ENCODE data around the gene FARP2. TPM values are rescaled to one million over a fixed set of nuclear protein-coding genes. Genes with fewer than 3 reads are reported as not detected.

Gene FARP2
- total and polyA plus RNA-seq, 2 experiments from 2014 or later = 16.0 to 22.6 TPM

DNA sequence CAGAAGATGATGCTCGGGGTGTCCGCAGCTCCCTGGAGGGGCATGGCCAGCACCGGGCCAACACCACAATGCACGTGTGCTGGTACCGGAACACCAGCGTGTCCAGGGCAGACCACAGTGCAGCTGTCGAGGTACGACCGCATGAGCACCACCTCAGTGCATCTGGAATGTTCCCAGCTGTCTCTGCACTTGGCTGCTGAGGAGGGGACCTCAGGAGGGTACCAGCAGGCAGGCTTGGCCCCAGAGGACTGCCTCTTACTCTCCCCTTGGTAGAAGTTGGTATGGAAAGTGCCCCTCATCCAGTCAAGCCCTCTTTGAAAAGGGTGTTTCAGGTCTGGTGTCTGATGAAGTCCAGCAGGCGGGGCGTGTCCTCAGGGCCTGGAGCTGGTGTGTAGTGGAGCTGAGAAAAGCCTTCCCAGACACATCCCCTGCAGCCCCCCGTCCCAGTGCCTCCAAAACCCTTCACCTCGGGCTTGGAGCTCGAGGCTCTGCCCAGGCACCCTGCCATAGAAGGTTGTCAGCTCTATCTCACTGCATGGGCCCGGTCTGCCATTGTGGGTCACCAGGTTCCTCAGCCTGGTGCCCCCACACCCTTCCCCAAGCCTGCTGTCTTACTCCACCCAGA, 135.6 kb downstream of the FARP2 start (continued):
- TF ChIP-seq, protein P1, sequence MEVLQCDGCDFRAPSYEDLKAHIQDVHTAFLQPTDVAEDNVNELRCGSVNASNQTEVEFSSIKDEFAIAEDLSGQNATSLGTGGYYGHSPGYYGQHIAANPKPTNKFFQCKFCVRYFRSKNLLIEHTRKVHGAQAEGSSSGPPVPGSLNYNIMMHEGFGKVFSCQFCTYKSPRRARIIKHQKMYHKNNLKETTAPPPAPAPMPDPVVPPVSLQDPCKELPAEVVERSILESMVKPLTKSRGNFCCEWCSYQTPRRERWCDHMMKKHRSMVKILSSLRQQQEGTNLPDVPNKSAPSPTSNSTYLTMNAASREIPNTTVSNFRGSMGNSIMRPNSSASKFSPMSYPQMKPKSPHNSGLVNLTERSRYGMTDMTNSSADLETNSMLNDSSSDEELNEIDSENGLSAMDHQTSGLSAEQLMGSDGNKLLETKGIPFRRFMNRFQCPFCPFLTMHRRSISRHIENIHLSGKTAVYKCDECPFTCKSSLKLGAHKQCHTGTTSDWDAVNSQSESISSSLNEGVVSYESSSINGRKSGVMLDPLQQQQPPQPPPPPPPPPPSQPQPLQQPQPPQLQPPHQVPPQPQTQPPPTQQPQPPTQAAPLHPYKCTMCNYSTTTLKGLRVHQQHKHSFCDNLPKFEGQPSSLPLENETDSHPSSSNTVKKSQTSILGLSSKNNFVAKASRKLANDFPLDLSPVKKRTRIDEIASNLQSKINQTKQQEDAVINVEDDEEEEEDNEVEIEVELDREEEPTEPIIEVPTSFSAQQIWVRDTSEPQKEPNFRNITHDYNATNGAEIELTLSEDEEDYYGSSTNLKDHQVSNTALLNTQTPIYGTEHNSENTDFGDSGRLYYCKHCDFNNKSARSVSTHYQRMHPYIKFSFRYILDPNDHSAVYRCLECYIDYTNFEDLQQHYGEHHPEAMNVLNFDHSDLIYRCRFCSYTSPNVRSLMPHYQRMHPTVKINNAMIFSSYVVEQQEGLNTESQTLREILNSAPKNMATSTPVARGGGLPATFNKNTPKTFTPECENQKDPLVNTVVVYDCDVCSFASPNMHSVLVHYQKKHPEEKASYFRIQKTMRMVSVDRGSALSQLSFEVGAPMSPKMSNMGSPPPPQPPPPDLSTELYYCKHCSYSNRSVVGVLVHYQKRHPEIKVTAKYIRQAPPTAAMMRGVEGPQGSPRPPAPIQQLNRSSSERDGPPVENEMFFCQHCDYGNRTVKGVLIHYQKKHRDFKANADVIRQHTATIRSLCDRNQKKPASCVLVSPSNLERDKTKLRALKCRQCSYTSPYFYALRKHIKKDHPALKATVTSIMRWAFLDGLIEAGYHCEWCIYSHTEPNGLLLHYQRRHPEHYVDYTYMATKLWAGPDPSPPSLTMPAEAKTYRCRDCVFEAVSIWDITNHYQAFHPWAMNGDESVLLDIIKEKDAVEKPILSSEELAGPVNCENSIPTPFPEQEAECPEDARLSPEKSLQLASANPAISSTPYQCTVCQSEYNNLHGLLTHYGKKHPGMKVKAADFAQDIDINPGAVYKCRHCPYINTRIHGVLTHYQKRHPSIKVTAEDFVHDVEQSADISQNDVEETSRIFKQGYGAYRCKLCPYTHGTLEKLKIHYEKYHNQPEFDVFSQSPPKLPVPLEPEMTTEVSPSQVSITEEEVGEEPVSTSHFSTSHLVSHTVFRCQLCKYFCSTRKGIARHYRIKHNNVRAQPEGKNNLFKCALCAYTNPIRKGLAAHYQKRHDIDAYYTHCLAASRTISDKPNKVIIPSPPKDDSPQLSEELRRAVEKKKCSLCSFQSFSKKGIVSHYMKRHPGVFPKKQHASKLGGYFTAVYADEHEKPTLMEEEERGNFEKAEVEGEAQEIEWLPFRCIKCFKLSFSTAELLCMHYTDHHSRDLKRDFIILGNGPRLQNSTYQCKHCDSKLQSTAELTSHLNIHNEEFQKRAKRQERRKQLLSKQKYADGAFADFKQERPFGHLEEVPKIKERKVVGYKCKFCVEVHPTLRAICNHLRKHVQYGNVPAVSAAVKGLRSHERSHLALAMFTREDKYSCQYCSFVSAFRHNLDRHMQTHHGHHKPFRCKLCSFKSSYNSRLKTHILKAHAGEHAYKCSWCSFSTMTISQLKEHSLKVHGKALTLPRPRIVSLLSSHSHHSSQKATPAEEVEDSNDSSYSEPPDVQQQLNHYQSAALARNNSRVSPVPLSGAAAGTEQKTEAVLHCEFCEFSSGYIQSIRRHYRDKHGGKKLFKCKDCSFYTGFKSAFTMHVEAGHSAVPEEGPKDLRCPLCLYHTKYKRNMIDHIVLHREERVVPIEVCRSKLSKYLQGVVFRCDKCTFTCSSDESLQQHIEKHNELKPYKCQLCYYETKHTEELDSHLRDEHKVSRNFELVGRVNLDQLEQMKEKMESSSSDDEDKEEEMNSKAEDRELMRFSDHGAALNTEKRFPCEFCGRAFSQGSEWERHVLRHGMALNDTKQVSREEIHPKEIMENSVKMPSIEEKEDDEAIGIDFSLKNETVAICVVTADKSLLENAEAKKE (CRISPR knock-in tag; IDR thresholded peaks at IDR 0.05) = no peak
- TF ChIP-seq ETS1 (IDR thresholded peaks at IDR 0.05) = no peak

DNA sequence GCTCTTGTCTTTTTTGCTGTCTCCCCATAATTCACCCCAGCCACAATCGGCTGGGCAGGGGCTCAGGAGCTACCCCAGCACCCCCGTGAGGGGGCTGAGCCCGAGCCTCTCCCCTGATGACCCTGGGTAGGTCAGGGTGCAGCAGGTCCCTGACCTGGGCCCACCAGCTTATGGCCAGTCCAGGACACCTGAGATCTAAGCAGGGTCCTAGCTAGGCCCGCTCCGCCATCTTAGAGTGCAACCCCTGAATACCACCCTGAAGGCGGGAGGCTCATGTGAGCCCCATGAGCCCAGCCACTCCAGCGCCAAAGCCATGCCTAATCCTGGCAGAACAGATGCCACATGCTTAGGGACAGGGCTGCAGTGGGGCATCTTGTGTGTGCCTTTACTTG, 136.1 kb downstream of the FARP2 start:
- Mint-ChIP-seq H3K27ac (no peak overlapping the region), H3K4me3 (no peak overlapping the region)
- no peaks in the 10 kb centered on the region for H3K4me1 ChIP-seq (ENCODE audit: insufficient read depth)

More for the DNA sequence above, 136.1 kb downstream of the FARP2 start:
- Histone ChIP-seq H3K36me3 (ENCODE audit: insufficient read depth) (no peaks in the 10 kb centered on the region), H2AFZ (no peak overlapping the region), H3K27ac (ENCODE audit: low read depth) (no peak overlapping the region), H3K79me2 (replicated peaks; ENCODE audit: insufficient read depth) (no peaks in the 10 kb centered on the region), H3K4me2 (no peak overlapping the region), H4K20me1 (replicated peaks; ENCODE audit: insufficient read depth) (no peaks in the 10 kb centered on the region), H3K27me3 (ENCODE audit: insufficient read depth) (no peaks in the 10 kb centered on the region), H3K4me3 (no peak overlapping the region), H3F3A (replicated peaks; ENCODE audit: low read depth) (no peaks in the 10 kb centered on the region; the same call in 1 of the 2 replicates), H3K9me2 (ENCODE audit: insufficient read depth) (no peaks in the 10 kb centered on the region)
- no peak for TF ChIP-seq ETS1 (IDR thresholded peaks at IDR 0.05)
- TF ChIP-seq, protein P2, sequence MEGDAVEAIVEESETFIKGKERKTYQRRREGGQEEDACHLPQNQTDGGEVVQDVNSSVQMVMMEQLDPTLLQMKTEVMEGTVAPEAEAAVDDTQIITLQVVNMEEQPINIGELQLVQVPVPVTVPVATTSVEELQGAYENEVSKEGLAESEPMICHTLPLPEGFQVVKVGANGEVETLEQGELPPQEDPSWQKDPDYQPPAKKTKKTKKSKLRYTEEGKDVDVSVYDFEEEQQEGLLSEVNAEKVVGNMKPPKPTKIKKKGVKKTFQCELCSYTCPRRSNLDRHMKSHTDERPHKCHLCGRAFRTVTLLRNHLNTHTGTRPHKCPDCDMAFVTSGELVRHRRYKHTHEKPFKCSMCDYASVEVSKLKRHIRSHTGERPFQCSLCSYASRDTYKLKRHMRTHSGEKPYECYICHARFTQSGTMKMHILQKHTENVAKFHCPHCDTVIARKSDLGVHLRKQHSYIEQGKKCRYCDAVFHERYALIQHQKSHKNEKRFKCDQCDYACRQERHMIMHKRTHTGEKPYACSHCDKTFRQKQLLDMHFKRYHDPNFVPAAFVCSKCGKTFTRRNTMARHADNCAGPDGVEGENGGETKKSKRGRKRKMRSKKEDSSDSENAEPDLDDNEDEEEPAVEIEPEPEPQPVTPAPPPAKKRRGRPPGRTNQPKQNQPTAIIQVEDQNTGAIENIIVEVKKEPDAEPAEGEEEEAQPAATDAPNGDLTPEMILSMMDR (conservative IDR thresholded peaks at IDR 0.05; ENCODE audit: low read depth in 2 of 2) = no peak
- TF ChIP-seq EZH2 (IDR thresholded peaks at IDR 0.05; ENCODE audit: low read depth, unreplicated experiment) = no peak
- TF ChIP-seq CREB1 (CRISPR knock-in tag; IDR thresholded peaks at IDR 0.05; ENCODE audit: low read depth) = no peak
- no peak for TF ChIP-seq ZNF331 (CRISPR knock-in tag; IDR thresholded peaks at IDR 0.05; ENCODE audit: low read depth)
- no peak for TF ChIP-seq REST (IDR thresholded peaks at IDR 0.05; ENCODE audit: unreplicated experiment)
- TF ChIP-seq NANOG (IDR thresholded peaks at IDR 0.05; ENCODE audit: borderline replicate concordance) = no peak
- TF ChIP-seq POLR2AphosphoS5 (IDR thresholded peaks at IDR 0.05; ENCODE audit: low read depth) = peak; percentile 25; the same call in 1 of the 2 replicates
- no peak for TF ChIP-seq STAT1 (IDR thresholded peaks at IDR 0.05; ENCODE audit: unreplicated experiment)
- Mint-ChIP-seq H3K4me1 (peaks cover 4% of the 10 kb centered on the region; the same call in 1 of the 3 replicates), H3K36me3 (ENCODE audit: low read depth) (peaks cover 26% of the 10 kb centered on the region), H3K27me3 (ENCODE audit: insufficient read depth, low read depth, poor library complexity) (peaks cover 17% of the 10 kb centered on the region), H3K9me3 (no peaks in the 10 kb centered on the region; the same call in 2 of the 3 replicates)
- no peak for ATAC-seq
- DNase-seq (ENCODE audit: low spot score) = no peak

All from GM23338 (cell line).